Gastroesophageal sphincter (tissue), 3 donors: Measurements from ENCODE around the gene PVALB.

Experiments
- CTCF ChIP-seq, 4 experiments: fragments of 200-600 bp in 2 of 4; fragments of 450-650 bp in 2 of 4; sonication (generic) in 1 of 4; IDR thresholded peaks; one replicate each; pipeline ENCODE4 v1.5.1; 2017 to 2019; ENCODE audit warnings: antibody characterized with exemption in 4 of 4, mild to moderate bottlenecking in 2 of 4, moderate library complexity in 2 of 4
- POLR2A ChIP-seq, 2 donors: fragments of 450-650 bp; IDR thresholded peaks; one replicate each; pipeline ENCODE4 v1.6.1; 2017; ENCODE audit warnings: antibody characterized with exemption in 2 of 2, mild to moderate bottlenecking in 2 of 2, moderate library complexity in 1 of 2
- POLR2AphosphoS5 ChIP-seq: sonication (generic); formaldehyde crosslinking; IDR thresholded peaks from one replicate; pipeline ENCODE4 v1.6.1; 2017; ENCODE audit warnings: antibody characterized with exemption

GRCh38 chr22:36838119-36839030 is 21.5 kb upstream of the PVALB start:
- TF ChIP-seq CTCF (IDR thresholded peaks at IDR 0.05) (no peak), POLR2A (IDR thresholded peaks at IDR 0.05) (no peak), POLR2AphosphoS5 (no peak)
